DOHH2 (cell line): ENCODE measurements around the gene LPAR1.

Experiments used
- H3F3A ChIP-seq: fragments of 200-600 bp; sonication (generic), shearing (Covaris generic); 2 replicates; pipeline ENCODE4 v1.6.0; 2016; ENCODE audit warnings: antibody characterized with exemption, mild to moderate bottlenecking; ENCODE audit not compliant: control insufficient read depth, insufficient read depth
- H3K27ac ChIP-seq: fragments of 200-600 bp; sonication (generic); 2 replicates; pipeline ENCODE4 v1.5.1; 2014; ENCODE audit warnings: low read depth, mild to moderate bottlenecking, low read length, moderate library complexity
- H3K27me3 ChIP-seq: fragments of 200-600 bp; sonication (generic); 2 replicates; pipeline ENCODE4 v1.6.1; 2014; ENCODE audit warnings: mild to moderate bottlenecking, low read length, mixed read lengths; ENCODE audit not compliant: control insufficient read depth
- H3K36me3 ChIP-seq: fragments of 200-600 bp; sonication (generic); 2 replicates; pipeline ENCODE4 v1.6.1; 2014; ENCODE audit warnings: mild to moderate bottlenecking, low read length, moderate library complexity, mixed read lengths; ENCODE audit not compliant: control insufficient read depth
- H3K4me1 ChIP-seq: fragments of 200-600 bp; sonication (generic); 2 replicates; pipeline ENCODE4 v1.6.1; 2014; ENCODE audit warnings: mild to moderate bottlenecking, low read length, mixed read lengths; ENCODE audit not compliant: control insufficient read depth
- H3K4me2 ChIP-seq: fragments of 200-600 bp; sonication (generic); 2 replicates; pipeline ENCODE4 v1.6.0; 2014; ENCODE audit warnings: mild to moderate bottlenecking, low read length, moderate library complexity
- H3K4me3 ChIP-seq: fragments of 200-600 bp; sonication (generic); 2 replicates; pipeline ENCODE4 v1.5.1; 2014; ENCODE audit warnings: mild to moderate bottlenecking, low read length, mixed read lengths
- H3K79me2 ChIP-seq: fragments of 200-600 bp; sonication (generic); 2 replicates; pipeline ENCODE4 v1.6.1; 2014; ENCODE audit warnings: mild to moderate bottlenecking, low read length, mixed read lengths; ENCODE audit not compliant: control insufficient read depth
- H3K9me2 ChIP-seq: fragments of 200-600 bp; sonication (generic); replicated peaks from 2 replicates; pipeline ENCODE4 v1.6.1; 2014; ENCODE audit warnings: mild to moderate bottlenecking, low read length, mixed read lengths; ENCODE audit not compliant: control insufficient read depth
- H3K9me3 ChIP-seq: fragments of 200-600 bp; sonication (generic); 2 replicates; pipeline ENCODE4 v1.6.1; 2014; ENCODE audit warnings: antibody characterized with exemption, low read length, mixed read lengths; ENCODE audit not compliant: control insufficient read depth, insufficient read depth
- H4K20me1 ChIP-seq: fragments of 200-600 bp; sonication (generic); 2 replicates; pipeline ENCODE4 v1.6.0; 2014; ENCODE audit warnings: low read depth, mild to moderate bottlenecking, antibody characterized with exemption, low read length, moderate library complexity; ENCODE audit not compliant: control insufficient read depth, insufficient read depth
- EZH2phosphoT487 ChIP-seq: fragments of 200-600 bp; sonication (generic); IDR thresholded peaks from 2 replicates; pipeline ENCODE4 v1.6.1; 2017; ENCODE audit warnings: borderline replicate concordance, mild to moderate bottlenecking, antibody characterized with exemption, low read length, moderate library complexity, mixed read lengths
- TF ChIP-seq, protein P1 (sequence below): fragments of 200-600 bp; sonication (generic); IDR thresholded peaks from one replicate; pipeline ENCODE4 v1.5.1; 2014; ENCODE audit warnings: antibody characterized with exemption, mild to moderate bottlenecking, low read depth, low read length; ENCODE audit not compliant: poor library complexity, severe bottlenecking

The LPAR1 gene

DNA sequence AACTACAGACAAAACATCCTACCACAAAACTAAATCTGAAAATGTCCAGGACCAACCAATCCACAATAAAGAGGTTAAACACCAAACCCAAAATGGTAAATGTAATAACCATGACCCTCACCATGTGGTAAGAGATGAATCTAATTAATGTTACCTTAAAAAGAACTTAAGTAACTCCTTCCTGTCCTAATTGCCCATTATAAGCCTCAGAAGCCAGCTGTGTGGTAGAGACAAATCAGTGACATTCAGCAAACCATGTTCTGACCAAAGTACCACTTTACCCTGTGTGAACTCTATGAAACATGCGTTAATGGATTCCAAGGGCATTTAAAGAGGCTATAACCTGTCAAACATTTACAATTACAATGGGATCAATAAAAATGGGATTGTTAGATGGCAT lies 25.0 kb downstream of the LPAR1 start:
- H3K79me2 ChIP-seq: no peaks in the 10 kb centered on the region

GRCh38 chr9:111008158-111009075 lies 29.9 kb downstream of the LPAR1 start:
- TF ChIP-seq, protein P1, sequence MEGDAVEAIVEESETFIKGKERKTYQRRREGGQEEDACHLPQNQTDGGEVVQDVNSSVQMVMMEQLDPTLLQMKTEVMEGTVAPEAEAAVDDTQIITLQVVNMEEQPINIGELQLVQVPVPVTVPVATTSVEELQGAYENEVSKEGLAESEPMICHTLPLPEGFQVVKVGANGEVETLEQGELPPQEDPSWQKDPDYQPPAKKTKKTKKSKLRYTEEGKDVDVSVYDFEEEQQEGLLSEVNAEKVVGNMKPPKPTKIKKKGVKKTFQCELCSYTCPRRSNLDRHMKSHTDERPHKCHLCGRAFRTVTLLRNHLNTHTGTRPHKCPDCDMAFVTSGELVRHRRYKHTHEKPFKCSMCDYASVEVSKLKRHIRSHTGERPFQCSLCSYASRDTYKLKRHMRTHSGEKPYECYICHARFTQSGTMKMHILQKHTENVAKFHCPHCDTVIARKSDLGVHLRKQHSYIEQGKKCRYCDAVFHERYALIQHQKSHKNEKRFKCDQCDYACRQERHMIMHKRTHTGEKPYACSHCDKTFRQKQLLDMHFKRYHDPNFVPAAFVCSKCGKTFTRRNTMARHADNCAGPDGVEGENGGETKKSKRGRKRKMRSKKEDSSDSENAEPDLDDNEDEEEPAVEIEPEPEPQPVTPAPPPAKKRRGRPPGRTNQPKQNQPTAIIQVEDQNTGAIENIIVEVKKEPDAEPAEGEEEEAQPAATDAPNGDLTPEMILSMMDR: no peak
- no peak for TF ChIP-seq EZH2phosphoT487
- no peak overlapping the region for H3K4me2 ChIP-seq
- no peaks in the 10 kb centered on the region for H3K27me3 ChIP-seq
- H3K9me3 ChIP-seq: no peaks in the 10 kb centered on the region
- H3K27ac ChIP-seq: no peak overlapping the region
- H3K79me2 ChIP-seq: no peaks in the 10 kb centered on the region
- H3K36me3 ChIP-seq: no peaks in the 10 kb centered on the region
- no peak overlapping the region for H3K4me3 ChIP-seq
- H4K20me1 ChIP-seq: no peaks in the 10 kb centered on the region
- H3K9me2 ChIP-seq: no peaks in the 10 kb centered on the region
- H3K4me1 ChIP-seq: no peaks in the 10 kb centered on the region
- no peaks in the 10 kb centered on the region for H3F3A ChIP-seq

More for the DNA sequence above, 25.0 kb downstream of the LPAR1 start:
- no peak for TF ChIP-seq EZH2phosphoT487
- TF ChIP-seq, protein P1: no peak
- no peaks in the 10 kb centered on the region for H4K20me1 ChIP-seq
- no peaks in the 10 kb centered on the region for H3K27me3 ChIP-seq
- no peak overlapping the region for H3K4me2 ChIP-seq
- H3K4me1 ChIP-seq: peaks cover 9% of the 10 kb centered on the region; the same call in 1 of the 2 replicates
- H3K9me3 ChIP-seq: no peaks in the 10 kb centered on the region
- no peak overlapping the region for H3K4me3 ChIP-seq
- no peak overlapping the region for H3K27ac ChIP-seq
- H3F3A ChIP-seq: no peaks in the 10 kb centered on the region
- no peaks in the 10 kb centered on the region for H3K9me2 ChIP-seq
- no peaks in the 10 kb centered on the region for H3K36me3 ChIP-seq

GRCh38 chr9:111005746-111006470 lies 32.4 kb downstream of the LPAR1 start:
- Histone ChIP-seq H3K9me2 (no peaks in the 10 kb centered on the region), H3K79me2 (no peaks in the 10 kb centered on the region), H3K27me3 (no peaks in the 10 kb centered on the region), H3K36me3 (no peaks in the 10 kb centered on the region), H3K27ac (no peak overlapping the region), H3K9me3 (no peaks in the 10 kb centered on the region), H3K4me1 (peaks cover 7% of the 10 kb centered on the region), H3K4me3 (no peak overlapping the region), H4K20me1 (no peaks in the 10 kb centered on the region), H3F3A (no peaks in the 10 kb centered on the region), H3K4me2 (no peak overlapping the region)
- TF ChIP-seq, protein P1: no peak
- TF ChIP-seq EZH2phosphoT487: no peak
